GM12874 (cell line): Measurements from ENCODE around the gene TSPAN3.

Experiments used
- TF ChIP-seq, protein P1 (sequence below): IDR thresholded peaks from 2 replicates; pipeline ENCODE4 v1.5.1; 2011; ENCODE audit warnings: low read depth, mild to moderate bottlenecking, control low read depth, low read length, moderate library complexity; ENCODE audit not compliant: insufficient read depth

The TSPAN3 gene

DNA sequence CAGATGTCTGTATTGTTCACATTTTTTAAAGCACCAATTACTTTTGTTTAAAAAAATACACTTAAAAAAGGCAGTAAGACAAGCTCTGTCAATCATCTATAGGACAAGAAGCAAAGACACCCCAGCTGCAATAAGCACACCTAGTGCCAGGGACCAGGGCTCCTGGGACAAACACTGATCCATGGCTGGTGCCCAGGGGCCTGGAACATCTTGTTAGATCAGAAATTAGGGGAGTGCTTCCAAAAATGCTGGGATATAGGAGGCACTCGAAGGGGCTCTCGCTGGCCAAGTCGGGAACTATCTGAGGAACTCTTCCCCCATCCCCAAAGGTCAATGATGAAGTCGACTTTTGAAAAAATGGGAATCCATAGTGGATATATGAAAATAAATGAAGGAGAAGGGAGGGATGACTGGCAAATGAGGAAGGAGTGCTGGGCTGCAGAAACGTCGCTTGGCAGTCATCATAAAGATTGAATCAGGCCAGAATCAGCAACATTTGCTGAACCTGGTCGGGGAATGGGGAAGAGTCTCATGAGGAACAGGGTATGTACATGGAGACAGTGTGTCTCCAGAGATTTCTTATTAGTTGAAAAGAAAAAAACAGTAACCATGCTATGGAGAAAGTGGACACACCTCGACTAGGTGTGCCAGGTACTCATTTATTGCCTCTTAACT, 28.5 kb downstream of the TSPAN3 start:
- TF ChIP-seq, protein P1, sequence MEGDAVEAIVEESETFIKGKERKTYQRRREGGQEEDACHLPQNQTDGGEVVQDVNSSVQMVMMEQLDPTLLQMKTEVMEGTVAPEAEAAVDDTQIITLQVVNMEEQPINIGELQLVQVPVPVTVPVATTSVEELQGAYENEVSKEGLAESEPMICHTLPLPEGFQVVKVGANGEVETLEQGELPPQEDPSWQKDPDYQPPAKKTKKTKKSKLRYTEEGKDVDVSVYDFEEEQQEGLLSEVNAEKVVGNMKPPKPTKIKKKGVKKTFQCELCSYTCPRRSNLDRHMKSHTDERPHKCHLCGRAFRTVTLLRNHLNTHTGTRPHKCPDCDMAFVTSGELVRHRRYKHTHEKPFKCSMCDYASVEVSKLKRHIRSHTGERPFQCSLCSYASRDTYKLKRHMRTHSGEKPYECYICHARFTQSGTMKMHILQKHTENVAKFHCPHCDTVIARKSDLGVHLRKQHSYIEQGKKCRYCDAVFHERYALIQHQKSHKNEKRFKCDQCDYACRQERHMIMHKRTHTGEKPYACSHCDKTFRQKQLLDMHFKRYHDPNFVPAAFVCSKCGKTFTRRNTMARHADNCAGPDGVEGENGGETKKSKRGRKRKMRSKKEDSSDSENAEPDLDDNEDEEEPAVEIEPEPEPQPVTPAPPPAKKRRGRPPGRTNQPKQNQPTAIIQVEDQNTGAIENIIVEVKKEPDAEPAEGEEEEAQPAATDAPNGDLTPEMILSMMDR: no peak

DNA sequence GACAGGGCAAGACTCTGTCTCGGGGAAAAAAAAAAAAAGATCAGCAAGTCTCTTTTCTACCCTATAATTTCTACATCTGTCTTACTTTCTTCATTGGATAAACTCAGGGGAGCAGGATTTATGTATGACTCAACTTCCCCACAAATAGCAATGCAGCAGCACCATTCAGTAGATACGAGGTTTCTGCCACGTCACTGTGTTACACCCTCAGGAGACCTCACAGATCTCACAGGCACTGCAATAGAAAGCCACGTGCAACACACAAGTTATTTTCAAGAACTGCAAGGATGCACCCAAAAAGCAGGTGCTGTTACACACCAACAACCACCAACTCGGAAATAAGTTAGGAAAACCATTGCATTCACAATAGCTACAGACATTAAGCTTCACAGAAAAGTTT, 30.2 kb downstream of the TSPAN3 start:
- TF ChIP-seq, protein P1: no peak

DNA sequence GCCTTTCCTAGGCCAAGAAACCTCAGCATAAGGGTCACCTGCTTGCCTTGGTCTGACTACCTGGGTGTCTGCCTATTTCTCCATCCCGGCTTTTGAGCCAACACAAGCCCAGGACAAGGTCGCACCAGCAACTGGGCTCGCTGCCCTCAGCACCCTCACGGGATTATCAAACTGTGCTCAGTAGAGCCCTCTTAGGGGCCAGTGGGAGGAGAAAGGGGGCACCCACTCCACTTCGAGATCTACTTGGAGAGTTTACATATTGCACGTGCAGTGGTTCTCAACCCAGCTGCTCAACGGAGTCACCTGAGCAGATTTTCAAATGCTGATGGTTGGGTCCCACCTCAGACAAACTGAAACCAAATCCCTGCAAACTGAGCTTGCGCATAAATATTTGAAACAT, 31.1 kb downstream of the TSPAN3 start:
- TF ChIP-seq, protein P1: no peak

DNA sequence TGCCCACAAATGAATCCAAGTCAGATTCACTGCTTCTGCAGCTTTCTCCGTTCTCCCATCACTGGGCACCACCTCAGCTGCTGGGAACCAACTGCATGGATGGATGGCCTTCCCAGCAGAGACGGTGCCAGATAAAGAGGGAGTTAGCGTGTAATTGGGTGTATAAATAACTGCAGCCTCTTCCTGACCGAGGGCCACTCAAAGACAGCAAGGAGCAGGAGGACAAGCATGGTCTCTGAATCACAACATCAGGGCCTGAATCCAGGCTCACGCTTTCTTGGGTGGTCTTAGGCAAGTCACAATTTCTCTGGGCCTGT, 31.7 kb downstream of the TSPAN3 start:
- TF ChIP-seq, protein P1: no peak

DNA sequence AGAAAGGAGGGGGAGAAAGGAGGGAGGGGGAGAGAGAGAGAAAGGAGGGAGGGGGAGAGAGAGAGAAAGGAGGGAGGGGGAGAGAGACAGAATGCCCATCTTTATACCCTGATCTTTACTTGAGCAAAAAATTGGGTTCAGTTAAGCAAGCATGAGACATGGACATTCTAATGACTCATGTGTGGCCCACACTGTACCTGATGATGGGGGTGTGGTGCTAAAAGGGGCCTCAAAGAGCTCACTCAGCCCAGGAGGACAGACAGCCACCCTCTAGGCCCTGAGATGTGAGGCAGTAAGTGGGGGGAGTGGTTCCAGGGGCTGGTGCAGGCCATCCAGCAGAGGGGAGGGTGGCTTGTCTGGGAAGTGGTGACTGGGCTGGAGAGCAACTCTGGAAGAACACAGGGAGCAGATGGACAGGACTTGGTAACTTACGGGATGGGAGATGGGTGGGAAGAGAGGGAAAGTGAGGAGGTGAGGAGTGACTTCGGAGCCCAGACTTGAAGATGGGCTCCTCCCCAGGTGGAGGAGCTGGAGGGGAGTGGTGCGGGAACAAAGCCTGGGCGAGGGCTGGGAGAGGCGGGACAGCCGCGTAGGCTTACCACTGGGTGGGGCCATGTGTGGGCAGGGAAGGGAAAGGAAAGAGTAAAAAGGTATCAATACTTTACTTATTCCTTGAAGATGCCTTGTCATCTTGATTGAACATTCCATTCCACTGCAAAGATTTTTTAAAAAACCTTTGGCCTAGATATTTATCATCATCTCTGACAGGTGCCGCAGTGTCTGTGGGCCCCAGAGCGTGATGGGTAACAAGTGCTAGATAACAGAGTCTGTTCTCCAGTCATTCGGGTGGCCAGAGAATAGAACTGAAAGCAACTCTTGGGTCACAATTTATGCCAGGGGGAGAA, 32.3 kb downstream of the TSPAN3 start:
- TF ChIP-seq, protein P1: no peak

DNA sequence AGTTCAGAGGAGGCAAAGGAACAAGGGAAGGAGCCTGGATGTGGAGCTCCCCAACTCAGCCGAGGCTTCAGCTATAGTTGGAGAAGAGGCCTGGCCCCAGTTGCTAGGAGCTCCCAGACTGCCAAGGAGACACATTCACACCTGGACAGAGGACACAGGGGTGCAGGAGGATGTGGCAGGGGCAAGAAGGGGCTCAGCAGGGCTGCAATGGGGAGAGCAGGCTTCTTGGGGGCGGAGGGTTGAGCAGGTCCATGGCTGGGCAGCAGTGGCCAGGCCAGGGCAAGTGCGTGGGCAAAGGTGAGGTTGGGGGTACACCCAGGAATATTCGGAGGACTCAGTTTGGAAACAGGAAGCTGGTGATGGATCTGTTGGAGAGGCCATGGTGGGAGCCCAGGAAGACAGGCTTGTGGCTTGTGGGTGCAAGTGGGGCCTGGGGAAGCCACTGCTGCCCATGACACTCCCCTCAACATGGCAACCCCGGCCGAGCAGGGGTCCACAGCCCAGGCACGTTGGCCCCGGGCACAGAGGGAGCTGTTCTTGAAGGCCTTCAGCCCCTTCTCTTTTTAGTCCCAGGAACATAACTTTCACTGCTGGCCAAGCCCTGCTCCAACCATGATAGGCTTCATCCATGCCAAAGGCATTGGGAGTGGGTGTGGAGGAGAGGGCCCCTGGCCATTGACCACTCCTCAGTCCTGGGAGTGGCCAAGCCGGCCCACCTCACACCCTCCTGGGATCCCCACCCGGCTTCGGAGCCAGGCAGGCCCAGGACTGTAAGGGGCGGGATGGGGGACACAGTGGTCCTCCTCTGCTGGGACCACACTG, 33.3 kb downstream of the TSPAN3 start:
- TF ChIP-seq, protein P1: no peak
